NCI-H748 (cell line): ENCODE measurements around the gene PTPN13.
"Not testable (repeated sequence)": the region's sequence is repeated elsewhere in the genome, so short reads cannot be mapped to it uniquely, and the experiment has no call there.

Experiments used
- DNase-seq: peaks from one replicate; lab custom pipeline; 2025; ENCODE audit not compliant: unreplicated experiment; lab: John Stamatoyannopoulos, UW

The PTPN13 gene

GRCh38 chr4:86631166-86631565, 37.1 kb downstream of the PTPN13 start:
- DNase-seq, result no peak

- DNase-seq, result no peak
These were observed 39.7 kb downstream of the PTPN13 start for GRCh38 chr4:86633854-86634253.

GRCh38 chr4:86640469-86640868, 46.4 kb downstream of the PTPN13 start:
- no peak for DNase-seq

- DNase-seq, result no peak
These were observed 47.5 kb downstream of the PTPN13 start for GRCh38 chr4:86641516-86642090.

GRCh38 chr4:86644892-86645291, 50.8 kb downstream of the PTPN13 start:
- no peak for DNase-seq

- no peak for DNase-seq
These were observed 58.3 kb downstream of the PTPN13 start for GRCh38 chr4:86652332-86652932.

- DNase-seq, result no peak
These were observed 59.2 kb downstream of the PTPN13 start for GRCh38 chr4:86653237-86653865.

- not testable (repeated sequence) for DNase-seq
These were observed 62.7 kb downstream of the PTPN13 start for GRCh38 chr4:86656781-86657180.

- DNase-seq, result no peak
These were observed 63.3 kb downstream of the PTPN13 start for GRCh38 chr4:86657382-86657781.

- DNase-seq, result no peak
These were observed 63.8 kb downstream of the PTPN13 start for GRCh38 chr4:86657910-86658309.

- DNase-seq, result no peak
These were observed 66.3 kb downstream of the PTPN13 start for GRCh38 chr4:86660401-86660800.

GRCh38 chr4:86661006-86661405, 66.9 kb downstream of the PTPN13 start:
- no peak for DNase-seq

GRCh38 chr4:86661418-86661817, 67.3 kb downstream of the PTPN13 start:
- no peak for DNase-seq

- no peak for DNase-seq
These were observed 70.8 kb downstream of the PTPN13 start for GRCh38 chr4:86664959-86665358.

GRCh38 chr4:86670298-86670697, 76.2 kb downstream of the PTPN13 start:
- no peak for DNase-seq

GRCh38 chr4:86670756-86671155, 76.6 kb downstream of the PTPN13 start:
- no peak for DNase-seq

- no peak for DNase-seq
These were observed 81.4 kb downstream of the PTPN13 start for GRCh38 chr4:86675548-86675947.

GRCh38 chr4:86678796-86679195, 84.7 kb downstream of the PTPN13 start:
- DNase-seq, result no peak

GRCh38 chr4:86679441-86679840, 85.3 kb downstream of the PTPN13 start:
- no peak for DNase-seq

- no peak for DNase-seq
These were observed 89.1 kb downstream of the PTPN13 start for GRCh38 chr4:86683167-86683566.

- DNase-seq, result no peak
These were observed 89.9 kb downstream of the PTPN13 start for GRCh38 chr4:86683983-86684382.

GRCh38 chr4:86685401-86685800, 91.3 kb downstream of the PTPN13 start:
- peak; percentile 16 for DNase-seq

- no peak for DNase-seq
These were observed 92.6 kb downstream of the PTPN13 start for GRCh38 chr4:86686741-86687140.
